HepG2 (cell line): ENCODE measurements around the gene CEP162.

Source experiments
- JUN ChIP-seq: sonication (generic); formaldehyde crosslinking; IDR thresholded peaks from 2 replicates; pipeline ENCODE4 v1.4.0; 2020; ENCODE audit warnings: mild to moderate bottlenecking, missing genetic modification reagents
- NCOR1 ChIP-seq: fragments of 200-600 bp; sonication (generic); IDR thresholded peaks from 2 replicates; pipeline ENCODE4 v1.7.0; 2017; ENCODE audit warnings: antibody characterized with exemption, low read length, borderline replicate concordance
- PLRG1 ChIP-seq: fragments of 450-650 bp; conservative IDR thresholded peaks from 2 replicates; pipeline ENCODE4 v1.6.1; 2016
- POLR2A ChIP-seq, 2 experiments: IDR thresholded peaks; 2 replicates each; pipeline ENCODE4 v1.6.1; 2011; ENCODE audit warnings: low read depth in 2 of 2, low read length in 2 of 2, mild to moderate bottlenecking in 1 of 2, moderate library complexity in 1 of 2; ENCODE audit not compliant: insufficient read depth in 1 of 2
- ZNF577 ChIP-seq: sonication (generic); formaldehyde crosslinking; IDR thresholded peaks from 2 replicates; pipeline ENCODE4 v1.4.0; 2020; ENCODE audit warnings: mild to moderate bottlenecking, low read depth, missing genetic modification reagents, borderline replicate concordance
- TF ChIP-seq, protein P1 (sequence below): sonication (generic); formaldehyde crosslinking; IDR thresholded peaks from 2 replicates; pipeline ENCODE4 v1.5.0; 2020; ENCODE audit warnings: mild to moderate bottlenecking, missing genetic modification reagents, moderate library complexity
- TF ChIP-seq, protein P2 (sequence below): sonication (generic); formaldehyde crosslinking; IDR thresholded peaks from one replicate; pipeline ENCODE4 v1.5.1; 2020; ENCODE audit warnings: mild to moderate bottlenecking, missing genetic modification reagents; ENCODE audit errors: not compliant biosample characterization

DNA sequence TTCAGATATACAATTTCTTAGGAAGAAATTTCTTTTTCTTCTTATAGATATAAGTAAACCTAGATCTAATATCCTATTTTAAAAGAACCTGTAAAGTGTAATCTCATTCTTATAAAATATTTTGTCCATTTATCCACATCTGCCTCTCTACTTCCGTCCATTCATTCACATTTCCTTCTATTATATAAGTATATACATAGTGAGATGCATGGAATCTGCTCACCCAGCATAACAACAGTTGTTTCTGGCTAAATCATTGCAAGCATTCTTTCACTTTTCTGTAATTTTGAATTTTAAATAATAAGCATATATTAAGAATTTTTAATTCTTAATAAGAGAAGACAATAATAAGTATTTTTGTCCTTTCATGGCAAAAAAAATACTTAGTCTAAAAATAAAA, 45.4 kb downstream of the CEP162 start:
- TF ChIP-seq ZNF577 (CRISPR knock-in tag): no peak
- TF ChIP-seq, protein P1, sequence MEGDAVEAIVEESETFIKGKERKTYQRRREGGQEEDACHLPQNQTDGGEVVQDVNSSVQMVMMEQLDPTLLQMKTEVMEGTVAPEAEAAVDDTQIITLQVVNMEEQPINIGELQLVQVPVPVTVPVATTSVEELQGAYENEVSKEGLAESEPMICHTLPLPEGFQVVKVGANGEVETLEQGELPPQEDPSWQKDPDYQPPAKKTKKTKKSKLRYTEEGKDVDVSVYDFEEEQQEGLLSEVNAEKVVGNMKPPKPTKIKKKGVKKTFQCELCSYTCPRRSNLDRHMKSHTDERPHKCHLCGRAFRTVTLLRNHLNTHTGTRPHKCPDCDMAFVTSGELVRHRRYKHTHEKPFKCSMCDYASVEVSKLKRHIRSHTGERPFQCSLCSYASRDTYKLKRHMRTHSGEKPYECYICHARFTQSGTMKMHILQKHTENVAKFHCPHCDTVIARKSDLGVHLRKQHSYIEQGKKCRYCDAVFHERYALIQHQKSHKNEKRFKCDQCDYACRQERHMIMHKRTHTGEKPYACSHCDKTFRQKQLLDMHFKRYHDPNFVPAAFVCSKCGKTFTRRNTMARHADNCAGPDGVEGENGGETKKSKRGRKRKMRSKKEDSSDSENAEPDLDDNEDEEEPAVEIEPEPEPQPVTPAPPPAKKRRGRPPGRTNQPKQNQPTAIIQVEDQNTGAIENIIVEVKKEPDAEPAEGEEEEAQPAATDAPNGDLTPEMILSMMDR: no peak
- no peak for TF ChIP-seq JUN
- TF ChIP-seq, protein P2, sequence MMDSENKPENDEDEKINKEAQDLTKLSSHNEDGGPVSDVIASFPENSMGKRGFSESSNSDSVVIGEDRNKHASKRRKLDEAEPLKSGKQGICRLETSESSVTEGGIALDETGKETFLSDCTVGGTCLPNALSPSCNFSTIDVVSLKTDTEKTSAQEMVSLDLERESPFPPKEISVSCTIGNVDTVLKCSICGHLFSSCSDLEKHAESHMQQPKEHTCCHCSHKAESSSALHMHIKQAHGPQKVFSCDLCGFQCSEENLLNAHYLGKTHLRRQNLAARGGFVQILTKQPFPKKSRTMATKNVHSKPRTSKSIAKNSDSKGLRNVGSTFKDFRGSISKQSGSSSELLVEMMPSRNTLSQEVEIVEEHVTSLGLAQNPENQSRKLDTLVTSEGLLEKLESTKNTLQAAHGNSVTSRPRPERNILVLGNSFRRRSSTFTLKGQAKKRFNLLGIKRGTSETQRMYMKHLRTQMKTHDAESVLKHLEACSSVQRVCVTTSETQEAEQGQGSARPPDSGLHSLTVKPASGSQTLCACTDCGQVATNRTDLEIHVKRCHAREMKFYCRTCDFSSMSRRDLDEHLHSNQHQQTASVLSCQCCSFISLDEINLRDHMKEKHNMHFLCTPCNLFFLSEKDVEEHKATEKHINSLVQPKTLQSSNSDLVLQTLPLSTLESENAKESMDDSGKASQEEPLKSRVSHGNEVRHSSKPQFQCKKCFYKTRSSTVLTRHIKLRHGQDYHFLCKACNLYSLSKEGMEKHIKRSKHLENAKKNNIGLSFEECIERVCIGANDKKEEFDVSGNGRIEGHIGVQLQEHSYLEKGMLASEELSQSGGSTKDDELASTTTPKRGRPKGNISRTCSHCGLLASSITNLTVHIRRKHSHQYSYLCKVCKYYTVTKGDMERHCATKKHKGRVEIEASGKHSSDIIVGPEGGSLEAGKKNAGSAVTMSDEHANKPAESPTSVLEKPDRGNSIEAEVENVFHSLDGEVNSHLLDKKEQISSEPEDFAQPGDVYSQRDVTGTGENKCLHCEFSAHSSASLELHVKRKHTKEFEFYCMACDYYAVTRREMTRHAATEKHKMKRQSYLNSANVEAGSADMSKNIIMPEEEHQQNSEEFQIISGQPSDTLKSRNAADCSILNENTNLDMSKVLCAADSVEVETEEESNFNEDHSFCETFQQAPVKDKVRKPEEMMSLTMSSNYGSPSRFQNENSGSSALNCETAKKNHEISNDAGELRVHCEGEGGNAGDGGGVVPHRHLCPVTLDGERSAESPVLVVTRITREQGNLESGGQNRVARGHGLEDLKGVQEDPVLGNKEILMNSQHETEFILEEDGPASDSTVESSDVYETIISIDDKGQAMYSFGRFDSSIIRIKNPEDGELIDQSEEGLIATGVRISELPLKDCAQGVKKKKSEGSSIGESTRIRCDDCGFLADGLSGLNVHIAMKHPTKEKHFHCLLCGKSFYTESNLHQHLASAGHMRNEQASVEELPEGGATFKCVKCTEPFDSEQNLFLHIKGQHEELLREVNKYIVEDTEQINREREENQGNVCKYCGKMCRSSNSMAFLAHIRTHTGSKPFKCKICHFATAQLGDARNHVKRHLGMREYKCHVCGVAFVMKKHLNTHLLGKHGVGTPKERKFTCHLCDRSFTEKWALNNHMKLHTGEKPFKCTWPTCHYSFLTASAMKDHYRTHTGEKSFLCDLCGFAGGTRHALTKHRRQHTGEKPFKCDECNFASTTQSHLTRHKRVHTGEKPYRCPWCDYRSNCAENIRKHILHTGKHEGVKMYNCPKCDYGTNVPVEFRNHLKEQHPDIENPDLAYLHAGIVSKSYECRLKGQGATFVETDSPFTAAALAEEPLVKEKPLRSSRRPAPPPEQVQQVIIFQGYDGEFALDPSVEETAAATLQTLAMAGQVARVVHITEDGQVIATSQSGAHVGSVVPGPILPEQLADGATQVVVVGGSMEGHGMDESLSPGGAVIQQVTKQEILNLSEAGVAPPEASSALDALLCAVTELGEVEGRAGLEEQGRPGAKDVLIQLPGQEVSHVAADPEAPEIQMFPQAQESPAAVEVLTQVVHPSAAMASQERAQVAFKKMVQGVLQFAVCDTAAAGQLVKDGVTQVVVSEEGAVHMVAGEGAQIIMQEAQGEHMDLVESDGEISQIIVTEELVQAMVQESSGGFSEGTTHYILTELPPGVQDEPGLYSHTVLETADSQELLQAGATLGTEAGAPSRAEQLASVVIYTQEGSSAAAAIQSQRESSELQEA (CRISPR knock-in tag): no peak
- no peak for TF ChIP-seq POLR2A (IDR thresholded peaks at IDR 0.05; ENCODE audit: insufficient read depth in 1 of 2, low read depth in 2 of 2, low read length in 2 of 2)
- TF ChIP-seq NCOR1: no peak
- no peak for TF ChIP-seq PLRG1
